Sigmoid colon (tissue), 3 donors: Measurements from ENCODE around the gene SLC39A13.

Source experiments
- POLR2A ChIP-seq, 2 donors: fragments of 450-650 bp; IDR thresholded peaks; one replicate each; pipeline ENCODE4 v1.6.1; 2016; ENCODE audit warnings: antibody characterized with exemption in 2 of 2, mild to moderate bottlenecking in 2 of 2, moderate library complexity in 2 of 2
- TF ChIP-seq, protein P1 (sequence below), 4 experiments: fragments of 450-650 bp in 3 of 4; fragments of 200-600 bp in 1 of 4; IDR thresholded peaks; one replicate each; pipeline ENCODE4 v1.5.1; 2016 to 2019; ENCODE audit warnings: antibody characterized with exemption in 4 of 4, mild to moderate bottlenecking in 3 of 4, moderate library complexity in 2 of 4

DNA sequence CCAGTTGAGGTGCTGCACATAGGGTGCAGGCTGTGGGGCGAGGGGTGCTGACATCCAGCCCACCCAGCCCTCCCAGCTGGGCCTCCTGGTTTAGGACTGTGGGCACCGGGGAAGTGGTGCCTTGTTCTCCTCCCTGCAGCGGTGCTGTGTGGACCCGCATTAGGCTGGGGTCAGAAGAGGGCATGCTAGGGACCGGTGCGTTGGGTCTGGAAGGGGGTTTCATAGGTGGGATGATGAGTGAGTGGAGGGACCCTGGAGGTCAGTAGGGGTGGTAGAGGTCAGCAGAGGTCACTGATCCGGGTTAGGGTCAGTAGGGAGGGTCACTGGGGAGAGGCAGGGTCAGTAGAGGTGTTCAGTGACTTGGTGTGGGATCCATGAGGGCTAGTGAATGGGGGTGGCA lies 49.2 kb upstream of the SLC39A13 start:
- TF ChIP-seq POLR2A (IDR thresholded peaks at IDR 0.05): no peak
- TF ChIP-seq, protein P1, sequence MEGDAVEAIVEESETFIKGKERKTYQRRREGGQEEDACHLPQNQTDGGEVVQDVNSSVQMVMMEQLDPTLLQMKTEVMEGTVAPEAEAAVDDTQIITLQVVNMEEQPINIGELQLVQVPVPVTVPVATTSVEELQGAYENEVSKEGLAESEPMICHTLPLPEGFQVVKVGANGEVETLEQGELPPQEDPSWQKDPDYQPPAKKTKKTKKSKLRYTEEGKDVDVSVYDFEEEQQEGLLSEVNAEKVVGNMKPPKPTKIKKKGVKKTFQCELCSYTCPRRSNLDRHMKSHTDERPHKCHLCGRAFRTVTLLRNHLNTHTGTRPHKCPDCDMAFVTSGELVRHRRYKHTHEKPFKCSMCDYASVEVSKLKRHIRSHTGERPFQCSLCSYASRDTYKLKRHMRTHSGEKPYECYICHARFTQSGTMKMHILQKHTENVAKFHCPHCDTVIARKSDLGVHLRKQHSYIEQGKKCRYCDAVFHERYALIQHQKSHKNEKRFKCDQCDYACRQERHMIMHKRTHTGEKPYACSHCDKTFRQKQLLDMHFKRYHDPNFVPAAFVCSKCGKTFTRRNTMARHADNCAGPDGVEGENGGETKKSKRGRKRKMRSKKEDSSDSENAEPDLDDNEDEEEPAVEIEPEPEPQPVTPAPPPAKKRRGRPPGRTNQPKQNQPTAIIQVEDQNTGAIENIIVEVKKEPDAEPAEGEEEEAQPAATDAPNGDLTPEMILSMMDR (IDR thresholded peaks at IDR 0.05): no peak
